ENCODE data around the gene TBPL1. TPM values are rescaled to one million over a fixed set of nuclear protein-coding genes. Genes with fewer than 3 reads are reported as not detected.

The TBPL1 gene
- total RNA-seq, 4 donors from 2014 or later = 0.85 to 9.1 (median 4.7) TPM

DNA sequence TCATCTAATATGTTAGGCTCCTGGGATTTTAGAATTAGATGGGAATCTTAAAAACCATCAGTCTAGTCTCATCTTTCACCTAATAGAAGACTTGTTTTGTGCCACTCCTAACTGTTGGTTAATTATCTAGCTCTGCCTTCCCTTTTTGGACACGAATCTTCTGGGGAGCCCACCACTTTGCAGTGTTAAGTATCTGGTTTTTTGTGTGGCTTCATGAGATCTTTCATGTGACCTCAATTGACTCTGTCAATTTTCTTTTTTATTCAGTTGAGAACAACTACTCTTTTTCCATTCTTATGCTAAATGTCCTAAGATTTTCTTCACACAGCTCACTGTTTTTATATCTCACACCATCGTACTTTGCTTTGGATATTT lies 16.9 kb downstream of the TBPL1 start:
- no peaks in the 10 kb centered on the region for H3K27me3 ChIP-seq

DNA sequence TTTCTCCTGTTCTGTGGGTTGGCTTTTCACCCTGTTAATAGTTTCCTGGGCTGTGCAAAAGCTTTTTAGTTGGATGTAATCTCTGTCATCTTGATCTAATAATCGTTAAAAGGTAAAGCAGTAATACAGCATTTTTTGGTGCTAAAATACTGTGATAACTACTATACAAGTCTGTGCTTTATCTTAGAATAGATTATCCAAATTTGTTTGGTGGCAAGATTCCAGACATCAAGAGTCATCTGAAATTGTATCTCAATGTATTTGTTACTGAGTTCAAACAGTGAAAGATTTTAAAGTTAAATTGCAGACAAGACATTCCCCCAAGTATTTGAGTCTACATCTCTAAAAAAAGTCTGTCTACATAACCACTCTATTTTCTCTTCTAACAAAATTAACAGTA lies 18.8 kb downstream of the TBPL1 start:
- Histone ChIP-seq H3K4me3 (no peak overlapping the region), H3K27ac (no peak overlapping the region), H3K36me3 (no peaks in the 10 kb centered on the region), H3K9me3 (no peaks in the 10 kb centered on the region), H3K4me1 (peaks cover 0 to 15% of the 10 kb centered on the region in 2 donors), H3K27me3 (no peaks in the 10 kb centered on the region)
- intact Hi-C loops (cut with DNase I; ENCODE audit: low total_unique reads) = loop anchor here (2.0 kb wide), 1 partner anchor 47 kb away; no protein-coding TSS in a partner anchor
- TF ChIP-seq, protein P1, sequence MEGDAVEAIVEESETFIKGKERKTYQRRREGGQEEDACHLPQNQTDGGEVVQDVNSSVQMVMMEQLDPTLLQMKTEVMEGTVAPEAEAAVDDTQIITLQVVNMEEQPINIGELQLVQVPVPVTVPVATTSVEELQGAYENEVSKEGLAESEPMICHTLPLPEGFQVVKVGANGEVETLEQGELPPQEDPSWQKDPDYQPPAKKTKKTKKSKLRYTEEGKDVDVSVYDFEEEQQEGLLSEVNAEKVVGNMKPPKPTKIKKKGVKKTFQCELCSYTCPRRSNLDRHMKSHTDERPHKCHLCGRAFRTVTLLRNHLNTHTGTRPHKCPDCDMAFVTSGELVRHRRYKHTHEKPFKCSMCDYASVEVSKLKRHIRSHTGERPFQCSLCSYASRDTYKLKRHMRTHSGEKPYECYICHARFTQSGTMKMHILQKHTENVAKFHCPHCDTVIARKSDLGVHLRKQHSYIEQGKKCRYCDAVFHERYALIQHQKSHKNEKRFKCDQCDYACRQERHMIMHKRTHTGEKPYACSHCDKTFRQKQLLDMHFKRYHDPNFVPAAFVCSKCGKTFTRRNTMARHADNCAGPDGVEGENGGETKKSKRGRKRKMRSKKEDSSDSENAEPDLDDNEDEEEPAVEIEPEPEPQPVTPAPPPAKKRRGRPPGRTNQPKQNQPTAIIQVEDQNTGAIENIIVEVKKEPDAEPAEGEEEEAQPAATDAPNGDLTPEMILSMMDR (IDR thresholded peaks at IDR 0.05 in 4 of 5, conservative IDR thresholded peaks at IDR 0.05 in 1 of 5) = no peak
- no peak for TF ChIP-seq POLR2A (IDR thresholded peaks at IDR 0.05)
- in situ Hi-C loops (cut with MboI; ENCODE audit: low sequenced_read_pairs in 4 of 4) = loop anchor here (5.0 to 10.0 kb wide), 4 partner anchors 85 to 95 kb away; no protein-coding TSS in a partner anchor
- ATAC-seq (no peak), DNase-seq (no peak)

More for the DNA sequence above, 16.9 kb downstream of the TBPL1 start:
- in situ Hi-C loops (cut with MboI; ENCODE audit: low sequenced_read_pairs in 4 of 4) (loop anchor here (5.0 to 10.0 kb wide), 4 partner anchors 87 to 97 kb away; no protein-coding TSS in a partner anchor), intact Hi-C loops (cut with DNase I; ENCODE audit: low total_unique reads) (no loop called here)
- DNase-seq (no peak), ATAC-seq (no peak)
- peaks cover 0 to 15% of the 10 kb centered on the region in 2 donors for H3K4me1 ChIP-seq
- H3K36me3 ChIP-seq = no peaks in the 10 kb centered on the region
- H3K9me3 ChIP-seq = no peaks in the 10 kb centered on the region
- TF ChIP-seq POLR2A (IDR thresholded peaks at IDR 0.05) = no peak
- TF ChIP-seq, protein P1 (IDR thresholded peaks at IDR 0.05 in 4 of 5, conservative IDR thresholded peaks at IDR 0.05 in 1 of 5) = no peak
- no peak overlapping the region for H3K27ac ChIP-seq
- H3K4me3 ChIP-seq = no peak overlapping the region

DNA sequence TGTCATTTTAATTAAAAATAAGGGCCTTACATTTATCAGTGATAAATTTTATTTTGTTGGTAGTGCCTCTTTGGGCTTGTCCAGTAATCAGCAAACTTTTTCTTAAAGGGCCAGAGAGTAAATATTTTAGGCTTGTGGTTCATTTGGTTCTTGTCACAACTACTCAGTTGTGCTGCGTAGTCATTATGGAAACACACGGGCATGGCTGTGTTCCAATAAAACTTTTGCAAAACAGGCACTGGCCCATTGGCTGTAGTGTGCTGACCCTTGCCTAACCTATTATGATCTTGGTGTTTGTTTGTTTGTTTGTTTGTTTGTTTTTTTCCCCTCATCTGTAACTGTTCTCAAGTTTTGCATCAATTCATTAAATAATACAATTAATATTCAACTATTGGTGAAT lies 19.4 kb downstream of the TBPL1 start:
- TF ChIP-seq POLR2A (IDR thresholded peaks at IDR 0.05) = no peak
- TF ChIP-seq, protein P1 (IDR thresholded peaks at IDR 0.05 in 4 of 5, conservative IDR thresholded peaks at IDR 0.05 in 1 of 5) = no peak
- ATAC-seq (no peak), DNase-seq (no peak)
- Histone ChIP-seq H3K27ac (no peak overlapping the region), H3K9me3 (no peaks in the 10 kb centered on the region), H3K27me3 (no peaks in the 10 kb centered on the region), H3K4me1 (peaks cover under 1 to 15% of the 10 kb centered on the region in 2 donors), H3K36me3 (no peaks in the 10 kb centered on the region), H3K4me3 (no peak overlapping the region)
- in situ Hi-C loops (cut with MboI; ENCODE audit: low sequenced_read_pairs in 4 of 4) (loop anchor here (5.0 to 10.0 kb wide), 4 partner anchors 85 to 95 kb away; no protein-coding TSS in a partner anchor), intact Hi-C loops (cut with DNase I; ENCODE audit: low total_unique reads) (loop anchor here (2.0 kb wide), 1 partner anchor 48 kb away; no protein-coding TSS in a partner anchor)

DNA sequence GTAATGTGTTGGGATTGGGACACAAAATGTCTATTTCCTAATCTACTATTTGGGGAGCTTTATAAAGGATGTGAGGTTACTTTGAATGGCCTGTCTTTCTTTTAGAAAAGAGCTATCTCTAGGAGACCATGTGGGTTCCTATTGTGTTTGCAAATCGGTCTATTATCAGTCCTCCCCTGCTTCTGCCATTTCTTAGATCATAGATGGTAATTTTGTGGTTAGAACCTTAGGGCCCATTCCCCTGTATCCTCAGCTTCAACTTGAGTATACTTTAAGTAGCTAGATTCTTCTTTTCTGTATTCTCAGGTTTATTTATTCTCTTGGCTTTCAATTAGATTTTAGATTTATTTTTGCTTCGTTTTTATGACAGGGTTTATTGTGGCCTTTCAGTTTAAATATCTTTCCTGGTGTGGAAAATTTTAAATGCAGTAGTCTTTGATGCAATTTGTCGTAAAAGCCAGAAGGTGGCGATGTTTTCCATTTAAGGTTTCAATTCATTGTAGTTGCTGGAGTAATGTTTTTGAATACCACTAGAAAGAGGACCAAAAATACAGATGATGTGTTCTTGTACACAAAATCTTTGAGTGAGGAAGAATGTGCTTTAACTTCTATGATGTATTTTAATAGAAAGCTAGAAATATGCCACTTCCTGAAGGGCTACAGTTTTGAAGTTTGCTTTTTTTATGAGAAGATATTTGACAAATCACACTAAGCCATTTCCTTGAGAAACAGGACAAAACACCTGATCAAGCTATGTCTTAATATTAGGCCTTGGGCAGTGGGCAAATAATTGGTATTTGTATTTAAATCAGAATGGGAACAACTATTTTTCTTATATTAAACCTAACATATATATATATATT lies 20.3 kb downstream of the TBPL1 start:
- DNase-seq = no peak
- peak in 1 of 2 donors; percentile 60 for ATAC-seq
- intact Hi-C loops (cut with DNase I; ENCODE audit: low total_unique reads) = loop anchor here (1.0 to 2.0 kb wide), 2 partner anchors 49 to 90 kb away; no protein-coding TSS in a partner anchor
- TF ChIP-seq, protein P1 (IDR thresholded peaks at IDR 0.05 in 4 of 5, conservative IDR thresholded peaks at IDR 0.05 in 1 of 5) = peak; percentile 60 to 80 (median 74)
- no peak for TF ChIP-seq POLR2A (IDR thresholded peaks at IDR 0.05)
- no peak overlapping the region for H3K27ac ChIP-seq
- H3K4me1 ChIP-seq = peaks cover 10 to 22% of the 10 kb centered on the region in 2 donors
- no peaks in the 10 kb centered on the region for H3K36me3 ChIP-seq
- no peaks in the 10 kb centered on the region for H3K27me3 ChIP-seq
- H3K4me3 ChIP-seq = no peak overlapping the region
- H3K9me3 ChIP-seq = no peaks in the 10 kb centered on the region
- in situ Hi-C loops (cut with MboI; ENCODE audit: low sequenced_read_pairs in 4 of 4) = loop anchor here (5.0 to 10.0 kb wide), 4 partner anchors 84 to 94 kb away; no protein-coding TSS in a partner anchor

All from gastrocnemius medialis (tissue), 4 donors.